ENCODE measurements around the gene AUTS2. TPM values are rescaled to one million over a fixed set of nuclear protein-coding genes. Genes with fewer than 3 reads are reported as not detected.

Gene AUTS2
- total RNA-seq, 1 experiment from 2014 or later = 256 TPM

- no peak overlapping the region for H3T11ph ChIP-seq (ENCODE audit: low read length)
- H3K27ac Mint-ChIP-seq = no peak overlapping the region
- no peak overlapping the region for H3K27ac ChIP-seq (ENCODE audit: insufficient read length, low read depth, low read length)
- no peak overlapping the region for H3K56ac ChIP-seq (ENCODE audit: insufficient read length, low read depth, low read length)
- no peak for DNase-seq
- H3K27me3 ChIP-seq (ENCODE audit: insufficient read depth, low read length) = no peaks in the 10 kb centered on the region
- H3K23ac ChIP-seq (ENCODE audit: insufficient read length, low read depth, low read length) = no peak overlapping the region
- no peaks in the 10 kb centered on the region for H3K79me1 ChIP-seq (ENCODE audit: insufficient read depth, low read depth, low read length, poor library complexity, severe bottlenecking)
- H3K4me2 ChIP-seq (ENCODE audit: insufficient read depth, insufficient read length, low read length) = no peak overlapping the region
- peaks cover 0 to 4% of the 10 kb centered on the region in 2 experiments; a peak in 2 of 5 replicates for H3K9me3 Mint-ChIP-seq
- H3K27me3 Mint-ChIP-seq (ENCODE audit: low read depth) = no peaks in the 10 kb centered on the region
- no peak overlapping the region for H2BK120ac ChIP-seq (ENCODE audit: low read depth, low read length, poor library complexity, severe bottlenecking)
- H2BK5ac ChIP-seq (ENCODE audit: insufficient read length, low read length) = no peak overlapping the region
- no CpG with 5 or more reads among the region's 1 CpG for WGBS (ENCODE audit: extremely low coverage, insufficient read length, low lambda C conversion rate)
- no peak for TF ChIP-seq CTCF (conservative IDR thresholded peaks at IDR 0.05)
- no peak overlapping the region for H3K4ac ChIP-seq (ENCODE audit: low read depth, low read length)
- H2BK12ac ChIP-seq (ENCODE audit: insufficient read length, low read depth, low read length) = no peak overlapping the region
- no peak overlapping the region for H4K8ac ChIP-seq (replicated peaks; ENCODE audit: insufficient read length, low read depth, low read length)
- H3K14ac ChIP-seq (ENCODE audit: insufficient read depth, low read length) = no peak overlapping the region
- H3K9me3 ChIP-seq (ENCODE audit: control insufficient read depth, low read depth, low read length) = no peaks in the 10 kb centered on the region
- H3K79me2 ChIP-seq (ENCODE audit: insufficient read depth, low read length) = no peaks in the 10 kb centered on the region
- no peaks in the 10 kb centered on the region for H3K4me1 Mint-ChIP-seq
- no peak overlapping the region for H2BK15ac ChIP-seq (ENCODE audit: low read depth, low read length)
- no peak overlapping the region for H2AK5ac ChIP-seq (ENCODE audit: insufficient read length, low read length)
- no peak overlapping the region for H2AFZ ChIP-seq (ENCODE audit: low read length)
- H3K4me3 Mint-ChIP-seq = no peak overlapping the region
- H2BK20ac ChIP-seq (ENCODE audit: low read depth, low read length, poor library complexity, severe bottlenecking) = no peak overlapping the region
- H3K4me1 ChIP-seq (ENCODE audit: insufficient read depth, low read length) = no peaks in the 10 kb centered on the region
- H4K5ac ChIP-seq (ENCODE audit: insufficient read length, low read depth, low read length) = no peak overlapping the region
- H3K18ac ChIP-seq (ENCODE audit: insufficient read length, low read depth, low read length) = no peak overlapping the region
- no peak overlapping the region for H3K9ac ChIP-seq (ENCODE audit: extremely low read depth, insufficient read length, low read length)
- H4K91ac ChIP-seq (ENCODE audit: insufficient read length, low read depth, low read length) = no peak overlapping the region
- H3K36me3 Mint-ChIP-seq (ENCODE audit: insufficient read depth in 1 of 3, low read depth in 3 of 3) = no peaks in the 10 kb centered on the region
- H3K23me2 ChIP-seq (ENCODE audit: insufficient read length, low read depth, low read length, poor library complexity, severe bottlenecking) = no peaks in the 10 kb centered on the region
- no peaks in the 10 kb centered on the region for H4K20me1 ChIP-seq (ENCODE audit: control insufficient read depth, insufficient read depth, insufficient read length)
These were observed 395.9 kb downstream of the AUTS2 start for GRCh38 chr7:69994218-69994617.

All from H9 (cell line).